Natural killer cell (primary cell): ENCODE measurements around the gene PRR20G. TPM values are rescaled to one million over a fixed set of nuclear protein-coding genes. Genes with fewer than 3 reads are reported as not detected.

Source experiments
- ATAC-seq, 3 donors: fragments of 150-1000 bp in 2 of 3; fragments of 200-7000 bp in 1 of 3; cut with Tn5 transposase; 1 replicate in 1 of 3; 2 replicates in 2 of 3; pipeline ENCODE4 v1.10.0; 2021; ENCODE audit warnings: mild to moderate bottlenecking in 2 of 3, moderate library complexity in 2 of 3
- DNase-seq, 2 donors: peaks; one replicate each; pipeline versions ENCODE4 v3.0.0 to v3.0.0-alpha.2; 2013 to 2021; ENCODE audit warnings: mixed read lengths in 1 of 2
- H3K27ac ChIP-seq: one replicate; pipeline ENCODE4 v1.5.1; 2013; ENCODE audit warnings: mild to moderate bottlenecking, low read length
- H3K27me3 ChIP-seq: one replicate; pipeline ENCODE4 v1.6.1; 2013; ENCODE audit warnings: low read length; ENCODE audit not compliant: control insufficient read depth, insufficient read depth
- H3K36me3 ChIP-seq: one replicate; pipeline ENCODE4 v1.6.1; 2013; ENCODE audit warnings: low read length; ENCODE audit not compliant: control insufficient read depth, insufficient read depth
- H3K4me1 ChIP-seq: one replicate; pipeline ENCODE4 v1.6.1; 2013; ENCODE audit warnings: low read length; ENCODE audit not compliant: control insufficient read depth, insufficient read depth
- H3K4me3 ChIP-seq: one replicate; pipeline ENCODE4 v1.5.1; 2013; ENCODE audit warnings: low read length
- H3K9me3 ChIP-seq: one replicate; pipeline ENCODE4 v1.6.1; 2013; ENCODE audit warnings: low read length; ENCODE audit not compliant: control insufficient read depth, insufficient read depth
- H3K27ac Mint-ChIP-seq, 2 donors: one replicate each; pipeline ENCODE4 v1.8.0; 2022; ENCODE audit warnings: mild to moderate bottlenecking in 2 of 2, mixed read lengths in 2 of 2, moderate library complexity in 1 of 2
- H3K27me3 Mint-ChIP-seq, 2 donors: one replicate each; pipeline ENCODE4 v1.8.0; 2022; ENCODE audit warnings: low read depth in 2 of 2, mixed read lengths in 2 of 2
- H3K36me3 Mint-ChIP-seq: one replicate; pipeline ENCODE4 v1.8.0; 2022; ENCODE audit warnings: mixed read lengths
- H3K4me1 Mint-ChIP-seq, 2 donors: one replicate each; pipeline ENCODE4 v1.8.0; 2022; ENCODE audit warnings: mixed read lengths in 2 of 2
- H3K4me3 Mint-ChIP-seq: one replicate; pipeline ENCODE4 v1.8.0; 2022; ENCODE audit warnings: mild to moderate bottlenecking, moderate library complexity, mixed read lengths
- H3K9me3 Mint-ChIP-seq, 2 donors: one replicate each; pipeline ENCODE4 v1.8.0; 2022; ENCODE audit warnings: mixed read lengths in 2 of 2
- WGBS: methylation state at CpG from one replicate; pipeline ENCODE4 v1.1.7; 2013; ENCODE audit warnings: missing lambda C conversion rate; ENCODE audit not compliant: insufficient coverage; 5-methylcytosine and 5-hydroxymethylcytosine counted together
- intact Hi-C: fragments of 100-400 bp; cut with micrococcal nuclease; formaldehyde crosslinking; loops from one replicate; pipeline ENCODE4 v1.14.2; 2022
- total RNA-seq, 4 donors: library from RNA; stranded (reverse); fragments of 120-200 nt in 1 of 4; gene quantifications; one replicate each; pipeline versions ENCODE4 v1.2.3 to v1.2.4, GENCODE V29; 2013 to 2022
- TF ChIP-seq, protein P1 (sequence below): fragments of 200-600 bp; IDR thresholded peaks from one replicate; pipeline ENCODE4 v1.8.0; 2022; ENCODE audit warnings: antibody characterized with exemption

PRR20G gene
- total RNA-seq, 3 donors from 2014 or later (not counting 1 experiment from before 2014, with no cell fraction given): not detected

GRCh38 chr3:127258733-127259132 is 29.1 kb downstream of the PRR20G start:
- H3K36me3 Mint-ChIP-seq: no peaks in the 10 kb centered on the region
- WGBS: 85% methylated on average over 2 of the region's 2 CpGs

DNA sequence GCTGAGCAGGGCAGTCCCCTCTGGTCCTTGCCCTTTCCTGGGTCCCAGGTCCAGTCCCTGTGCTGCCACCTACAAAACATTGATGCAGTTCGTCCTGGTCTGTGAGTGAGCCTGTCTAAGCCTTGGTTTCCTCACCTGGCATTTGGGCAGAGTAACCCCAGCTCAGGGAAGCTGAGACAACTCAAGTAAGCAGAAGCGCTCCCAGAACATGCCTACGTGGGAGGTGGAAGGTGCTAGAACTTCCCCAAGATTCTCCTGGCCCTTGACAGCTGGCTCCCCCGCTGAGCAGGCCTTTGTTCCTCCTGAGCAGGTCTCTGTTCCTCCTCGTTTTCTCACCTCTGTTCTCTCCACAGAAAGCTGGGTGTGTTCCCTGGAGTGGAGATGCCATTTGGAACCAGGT is 30.5 kb downstream of the PRR20G start:
- intact Hi-C loops: no loop called here
- H3K4me3 Mint-ChIP-seq: no peak overlapping the region
- Histone ChIP-seq H3K9me3 (no peaks in the 10 kb centered on the region), H3K4me1 (no peaks in the 10 kb centered on the region), H3K27ac (no peak overlapping the region), H3K27me3 (no peaks in the 10 kb centered on the region), H3K36me3 (no peaks in the 10 kb centered on the region), H3K4me3 (no peak overlapping the region)
- H3K4me1 Mint-ChIP-seq: no peaks in the 10 kb centered on the region
- peaks cover 8 to 9% of the 10 kb centered on the region in 2 donors for H3K27me3 Mint-ChIP-seq
- no peaks in the 10 kb centered on the region for H3K9me3 Mint-ChIP-seq
- TF ChIP-seq, protein P1, sequence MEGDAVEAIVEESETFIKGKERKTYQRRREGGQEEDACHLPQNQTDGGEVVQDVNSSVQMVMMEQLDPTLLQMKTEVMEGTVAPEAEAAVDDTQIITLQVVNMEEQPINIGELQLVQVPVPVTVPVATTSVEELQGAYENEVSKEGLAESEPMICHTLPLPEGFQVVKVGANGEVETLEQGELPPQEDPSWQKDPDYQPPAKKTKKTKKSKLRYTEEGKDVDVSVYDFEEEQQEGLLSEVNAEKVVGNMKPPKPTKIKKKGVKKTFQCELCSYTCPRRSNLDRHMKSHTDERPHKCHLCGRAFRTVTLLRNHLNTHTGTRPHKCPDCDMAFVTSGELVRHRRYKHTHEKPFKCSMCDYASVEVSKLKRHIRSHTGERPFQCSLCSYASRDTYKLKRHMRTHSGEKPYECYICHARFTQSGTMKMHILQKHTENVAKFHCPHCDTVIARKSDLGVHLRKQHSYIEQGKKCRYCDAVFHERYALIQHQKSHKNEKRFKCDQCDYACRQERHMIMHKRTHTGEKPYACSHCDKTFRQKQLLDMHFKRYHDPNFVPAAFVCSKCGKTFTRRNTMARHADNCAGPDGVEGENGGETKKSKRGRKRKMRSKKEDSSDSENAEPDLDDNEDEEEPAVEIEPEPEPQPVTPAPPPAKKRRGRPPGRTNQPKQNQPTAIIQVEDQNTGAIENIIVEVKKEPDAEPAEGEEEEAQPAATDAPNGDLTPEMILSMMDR: no peak
- no peak for DNase-seq
- H3K36me3 Mint-ChIP-seq: no peaks in the 10 kb centered on the region
- no peak for ATAC-seq
- no peak overlapping the region for H3K27ac Mint-ChIP-seq
- WGBS: 71% methylated on average over 5 of the region's 5 CpGs

More at GRCh38 chr3:127258733-127259132, 29.1 kb downstream of the PRR20G start:
- Histone ChIP-seq H3K4me3 (no peak overlapping the region), H3K36me3 (no peaks in the 10 kb centered on the region), H3K27me3 (no peaks in the 10 kb centered on the region), H3K27ac (no peak overlapping the region), H3K4me1 (no peaks in the 10 kb centered on the region), H3K9me3 (no peaks in the 10 kb centered on the region)
- DNase-seq (no peak), ATAC-seq (no peak)
- no peaks in the 10 kb centered on the region for H3K9me3 Mint-ChIP-seq
- intact Hi-C loops: no loop called here
- no peak overlapping the region for H3K27ac Mint-ChIP-seq
- no peak overlapping the region for H3K4me3 Mint-ChIP-seq
- H3K4me1 Mint-ChIP-seq: no peaks in the 10 kb centered on the region
- TF ChIP-seq, protein P1: no peak
- H3K27me3 Mint-ChIP-seq: peaks cover 8 to 9% of the 10 kb centered on the region in 2 donors

DNA sequence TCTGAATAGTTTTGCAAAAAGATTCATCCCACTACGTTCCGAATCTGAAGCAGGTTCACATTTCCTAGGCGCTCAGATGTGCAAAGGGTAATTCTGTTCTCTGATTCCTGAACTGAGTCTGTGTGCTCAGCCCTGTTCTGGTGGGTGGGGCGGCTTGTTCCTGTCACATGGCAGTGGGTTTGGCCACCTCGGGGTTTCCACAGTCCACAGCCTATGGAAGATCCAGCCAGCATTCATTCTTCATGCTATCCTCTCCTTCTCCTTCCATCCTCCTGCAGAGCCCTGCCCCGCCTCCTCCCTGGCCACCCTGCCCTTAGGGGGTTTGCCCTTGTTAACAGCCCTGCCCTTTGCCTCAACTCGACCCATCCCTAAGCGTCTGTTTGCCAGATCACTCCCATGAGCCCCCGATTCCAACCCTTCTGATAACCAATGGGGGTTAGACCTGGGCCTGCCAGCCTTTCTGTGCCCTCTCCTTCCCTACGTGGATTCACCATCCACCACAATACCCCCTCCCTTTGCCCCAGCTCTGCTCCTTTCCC is 31.0 kb downstream of the PRR20G start:
- H3K27ac ChIP-seq: no peak overlapping the region
- Mint-ChIP-seq H3K36me3 (no peaks in the 10 kb centered on the region), H3K9me3 (no peaks in the 10 kb centered on the region), H3K27ac (no peak overlapping the region), H3K4me3 (no peak overlapping the region), H3K27me3 (peaks cover 8 to 9% of the 10 kb centered on the region in 2 donors), H3K4me1 (no peaks in the 10 kb centered on the region)
- no peak overlapping the region for H3K4me3 ChIP-seq
- TF ChIP-seq, protein P1: no peak
- DNase-seq (no peak), ATAC-seq (no peak)
- 76% methylated on average over 10 of the region's 10 CpGs for WGBS
- H3K4me1 ChIP-seq: no peaks in the 10 kb centered on the region
- no peaks in the 10 kb centered on the region for H3K27me3 ChIP-seq
- no peaks in the 10 kb centered on the region for H3K36me3 ChIP-seq
- H3K9me3 ChIP-seq: no peaks in the 10 kb centered on the region
- intact Hi-C loops: no loop called here

GRCh38 chr3:127256138-127256537 is 31.7 kb downstream of the PRR20G start:
- TF ChIP-seq, protein P1: no peak
- H3K36me3 ChIP-seq: no peaks in the 10 kb centered on the region
- intact Hi-C loops: no loop called here
- H3K4me3 ChIP-seq: no peak overlapping the region
- Mint-ChIP-seq H3K27ac (no peak overlapping the region), H3K36me3 (no peaks in the 10 kb centered on the region), H3K9me3 (no peaks in the 10 kb centered on the region), H3K4me3 (no peak overlapping the region), H3K27me3 (peaks cover 8 to 9% of the 10 kb centered on the region in 2 donors), H3K4me1 (no peaks in the 10 kb centered on the region)
- DNase-seq (no peak), ATAC-seq (no peak)
- no peak overlapping the region for H3K27ac ChIP-seq
- no peaks in the 10 kb centered on the region for H3K9me3 ChIP-seq
- WGBS: 86% methylated on average over 5 of the region's 5 CpGs
- no peaks in the 10 kb centered on the region for H3K4me1 ChIP-seq
- H3K27me3 ChIP-seq: no peaks in the 10 kb centered on the region
